Right lobe of liver (tissue), 4 donors: ENCODE data around the gene MAML2.

Source experiments
- POLR2A ChIP-seq: fragments of 450-650 bp; IDR thresholded peaks from one replicate; pipeline ENCODE4 v1.6.1; 2017; ENCODE audit warnings: antibody characterized with exemption, mild to moderate bottlenecking
- TF ChIP-seq, protein P1 (sequence below), 4 donors: fragments of 200-600 bp in 3 of 4; fragments of 450-650 bp in 1 of 4; IDR thresholded peaks; one replicate each; pipeline versions ENCODE4 v1.5.1 to v1.8.0; 2016 to 2022; ENCODE audit warnings: antibody characterized with exemption in 4 of 4, mild to moderate bottlenecking in 2 of 4
- donor health status: DM: no; HTN: no; CAD: no.
- donor health status: DM: no; HTN: no; CAD: no.
- donor health status: DM: no; HTN: yes; CAD: no.

DNA sequence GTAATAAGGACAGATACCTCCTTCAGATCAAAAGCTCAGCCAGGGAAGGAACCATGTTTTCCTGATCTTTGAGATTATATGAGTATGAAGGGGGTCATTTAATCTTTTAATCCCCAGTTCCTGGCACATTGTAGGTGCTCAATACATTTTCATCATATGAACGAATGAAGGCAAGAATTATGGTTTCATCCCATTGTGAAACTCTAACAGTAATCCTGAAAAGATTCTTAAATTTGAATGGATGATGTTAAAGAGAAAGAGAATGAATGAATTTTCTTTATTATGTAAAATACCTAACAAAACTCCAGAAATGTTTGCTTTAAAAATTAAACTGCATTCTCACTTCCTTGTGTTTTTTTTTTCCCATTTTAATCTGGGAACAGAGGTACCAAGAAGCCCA, 256.9 kb downstream of the MAML2 start:
- no peak for TF ChIP-seq POLR2A
- TF ChIP-seq, protein P1, sequence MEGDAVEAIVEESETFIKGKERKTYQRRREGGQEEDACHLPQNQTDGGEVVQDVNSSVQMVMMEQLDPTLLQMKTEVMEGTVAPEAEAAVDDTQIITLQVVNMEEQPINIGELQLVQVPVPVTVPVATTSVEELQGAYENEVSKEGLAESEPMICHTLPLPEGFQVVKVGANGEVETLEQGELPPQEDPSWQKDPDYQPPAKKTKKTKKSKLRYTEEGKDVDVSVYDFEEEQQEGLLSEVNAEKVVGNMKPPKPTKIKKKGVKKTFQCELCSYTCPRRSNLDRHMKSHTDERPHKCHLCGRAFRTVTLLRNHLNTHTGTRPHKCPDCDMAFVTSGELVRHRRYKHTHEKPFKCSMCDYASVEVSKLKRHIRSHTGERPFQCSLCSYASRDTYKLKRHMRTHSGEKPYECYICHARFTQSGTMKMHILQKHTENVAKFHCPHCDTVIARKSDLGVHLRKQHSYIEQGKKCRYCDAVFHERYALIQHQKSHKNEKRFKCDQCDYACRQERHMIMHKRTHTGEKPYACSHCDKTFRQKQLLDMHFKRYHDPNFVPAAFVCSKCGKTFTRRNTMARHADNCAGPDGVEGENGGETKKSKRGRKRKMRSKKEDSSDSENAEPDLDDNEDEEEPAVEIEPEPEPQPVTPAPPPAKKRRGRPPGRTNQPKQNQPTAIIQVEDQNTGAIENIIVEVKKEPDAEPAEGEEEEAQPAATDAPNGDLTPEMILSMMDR (IDR thresholded peaks at IDR 0.05) = no peak
